Chondrocyte (in vitro differentiated cells): ENCODE data around the gene RRP15. TPM values are rescaled to one million over a fixed set of nuclear protein-coding genes. Genes with fewer than 3 reads are reported as not detected.

Experiments
- DNase-seq: peaks from one replicate; pipeline ENCODE4 v3.0.0; 2021; ENCODE audit warnings: mixed read lengths, low spot score
- H3K27ac Mint-ChIP-seq: one replicate; pipeline ENCODE4 v1.8.0; 2021; ENCODE audit warnings: mild to moderate bottlenecking, moderate library complexity, mixed read lengths; ENCODE audit not compliant: unreplicated experiment
- H3K27me3 Mint-ChIP-seq: 2 replicates; pipeline ENCODE4 v1.8.0; 2021; ENCODE audit warnings: low read depth, mixed read lengths
- H3K36me3 Mint-ChIP-seq: 2 replicates; pipeline ENCODE4 v1.8.0; 2021; ENCODE audit warnings: low read depth, mixed read lengths
- H3K4me1 Mint-ChIP-seq: 2 replicates; pipeline ENCODE4 v1.8.0; 2021; ENCODE audit warnings: low read depth, mild to moderate bottlenecking, mixed read lengths
- H3K4me3 Mint-ChIP-seq: one replicate; pipeline ENCODE4 v1.8.0; 2021; ENCODE audit warnings: mild to moderate bottlenecking, moderate library complexity, mixed read lengths; ENCODE audit not compliant: unreplicated experiment
- H3K9me3 Mint-ChIP-seq: 2 replicates; pipeline ENCODE4 v1.8.0; 2021; ENCODE audit warnings: low read depth, mixed read lengths
- CTCF ChIP-seq: fragments of 200-600 bp; sonication (generic); IDR thresholded peaks from 2 replicates; pipeline ENCODE4 v1.5.0; 2021; ENCODE audit warnings: antibody characterized with exemption, mild to moderate bottlenecking, moderate library complexity
- total RNA-seq: library from RNA; stranded (reverse); gene quantifications from 3 replicates; pipeline ENCODE4 v1.2.1, GENCODE V29; 2021

The RRP15 gene
- total RNA-seq, 1 donor from 2014 or later, result 16.9 TPM

GRCh38 chr1:218322762-218323161 is 37.7 kb downstream of the RRP15 start:
- DNase-seq, result peak; percentile 90
- TF ChIP-seq CTCF, result no peak
- H3K27ac Mint-ChIP-seq, result no peak overlapping the region
- H3K4me1 Mint-ChIP-seq, result no peaks in the 10 kb centered on the region
- no peak overlapping the region for H3K4me3 Mint-ChIP-seq
- peaks cover 11% of the 10 kb centered on the region for H3K36me3 Mint-ChIP-seq
- H3K9me3 Mint-ChIP-seq, result no peaks in the 10 kb centered on the region
- H3K27me3 Mint-ChIP-seq, result no peaks in the 10 kb centered on the region

GRCh38 chr1:218323568-218324225 is 38.6 kb downstream of the RRP15 start:
- no peak overlapping the region for H3K27ac Mint-ChIP-seq
- peaks cover 11% of the 10 kb centered on the region for H3K36me3 Mint-ChIP-seq
- DNase-seq, result peak; percentile 86
- no peak overlapping the region for H3K4me3 Mint-ChIP-seq
- no peak for TF ChIP-seq CTCF
- no peaks in the 10 kb centered on the region for H3K9me3 Mint-ChIP-seq
- H3K27me3 Mint-ChIP-seq, result no peaks in the 10 kb centered on the region
- H3K4me1 Mint-ChIP-seq, result no peaks in the 10 kb centered on the region

- Mint-ChIP-seq H3K9me3 (no peaks in the 10 kb centered on the region), H3K27me3 (no peaks in the 10 kb centered on the region), H3K36me3 (peaks cover 11% of the 10 kb centered on the region), H3K4me1 (no peaks in the 10 kb centered on the region), H3K4me3 (no peak overlapping the region), H3K27ac (no peak overlapping the region)
- no peak for TF ChIP-seq CTCF
- peak; percentile 88 for DNase-seq
Measured at GRCh38 chr1:218324226-218324580, 39.1 kb downstream of the RRP15 start.

- no peak for DNase-seq
- Mint-ChIP-seq H3K4me3 (no peak overlapping the region), H3K27me3 (no peaks in the 10 kb centered on the region), H3K27ac (no peak overlapping the region), H3K4me1 (peaks cover 13% of the 10 kb centered on the region), H3K9me3 (no peaks in the 10 kb centered on the region), H3K36me3 (peaks cover 7% of the 10 kb centered on the region)
- no peak for TF ChIP-seq CTCF
Measured at GRCh38 chr1:218328769-218329168, 43.7 kb downstream of the RRP15 start.

GRCh38 chr1:218330043-218330623 is 45.0 kb downstream of the RRP15 start:
- DNase-seq, result no peak
- H3K36me3 Mint-ChIP-seq, result no peaks in the 10 kb centered on the region
- H3K4me3 Mint-ChIP-seq, result no peak overlapping the region
- H3K27ac Mint-ChIP-seq, result no peak overlapping the region
- no peaks in the 10 kb centered on the region for H3K9me3 Mint-ChIP-seq
- TF ChIP-seq CTCF, result peak; percentile 98
- peaks cover 17% of the 10 kb centered on the region for H3K4me1 Mint-ChIP-seq
- H3K27me3 Mint-ChIP-seq, result no peaks in the 10 kb centered on the region
